ENCODE measurements around the gene TAGLN3.
"Not testable (repeated sequence)": the region's sequence is repeated elsewhere in the genome, so short reads cannot be mapped to it uniquely, and the experiment has no call there.

The TAGLN3 gene

GRCh38 chr3:112011376-112011940, 12.7 kb downstream of the TAGLN3 start:
- DNase-seq, result no peak

DNA sequence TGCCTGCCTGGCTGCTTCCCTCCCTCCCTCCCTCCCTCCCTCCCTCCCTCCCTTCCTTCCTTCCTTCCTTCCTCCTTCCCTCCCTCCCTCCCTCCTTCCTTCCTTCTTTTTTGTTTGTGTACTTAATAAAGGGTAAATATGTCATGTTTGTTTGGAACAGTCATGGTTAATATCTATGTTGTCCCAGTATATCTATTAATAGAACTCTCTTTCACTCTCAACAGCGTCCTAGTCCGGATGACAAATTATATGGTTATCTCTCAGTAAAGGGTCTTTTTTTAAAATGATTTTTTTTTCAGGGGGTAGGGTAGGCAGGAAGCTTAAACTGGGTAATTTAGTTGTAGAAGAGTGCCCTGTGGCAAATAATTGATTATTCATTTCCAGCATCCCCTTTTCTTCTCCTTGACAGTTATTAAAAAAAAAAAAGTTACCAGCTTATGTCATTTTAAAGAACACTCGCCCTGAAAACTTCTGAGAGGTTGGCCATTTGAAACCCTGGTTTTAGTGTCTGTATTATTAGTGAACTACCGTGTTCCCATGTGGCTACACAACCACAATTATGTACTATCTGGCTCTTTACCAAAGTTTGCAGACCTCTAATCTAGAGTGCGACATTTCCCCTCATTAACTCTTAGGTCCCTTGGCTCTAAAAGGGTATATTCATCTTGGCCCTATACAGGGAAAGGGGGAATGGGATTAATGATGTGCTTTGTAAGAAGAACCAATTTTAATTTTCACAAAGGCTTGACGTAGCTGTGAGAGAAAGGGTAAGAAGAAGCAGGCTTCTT, 13.7 kb downstream of the TAGLN3 start:
- DNase-seq, result no peak

GRCh38 chr3:112013058-112013783, 14.5 kb downstream of the TAGLN3 start:
- peak; percentile 80 for DNase-seq

GRCh38 chr3:112013784-112014143, 15.0 kb downstream of the TAGLN3 start:
- no peak for DNase-seq

DNA sequence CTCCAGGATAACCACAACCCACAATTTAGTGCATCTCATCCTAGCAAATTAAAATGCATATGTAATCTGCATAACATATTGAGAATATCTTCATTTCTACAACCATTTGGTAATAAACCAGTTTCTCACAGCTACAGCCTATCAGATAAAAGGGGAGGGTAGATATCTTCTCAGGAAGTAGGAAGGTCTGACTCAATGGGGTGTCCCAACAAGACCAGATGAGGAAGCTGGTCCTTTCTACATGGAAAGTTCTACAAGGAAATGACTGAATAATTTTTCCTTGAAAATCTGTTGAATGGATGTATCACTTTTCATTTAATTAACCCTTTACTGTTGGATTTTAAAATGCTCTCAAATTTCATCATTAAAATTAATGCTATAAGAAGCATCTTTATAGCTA, 18.4 kb downstream of the TAGLN3 start:
- no peak for DNase-seq

GRCh38 chr3:112018712-112019111, 20.0 kb downstream of the TAGLN3 start:
- DNase-seq, result no peak

DNA sequence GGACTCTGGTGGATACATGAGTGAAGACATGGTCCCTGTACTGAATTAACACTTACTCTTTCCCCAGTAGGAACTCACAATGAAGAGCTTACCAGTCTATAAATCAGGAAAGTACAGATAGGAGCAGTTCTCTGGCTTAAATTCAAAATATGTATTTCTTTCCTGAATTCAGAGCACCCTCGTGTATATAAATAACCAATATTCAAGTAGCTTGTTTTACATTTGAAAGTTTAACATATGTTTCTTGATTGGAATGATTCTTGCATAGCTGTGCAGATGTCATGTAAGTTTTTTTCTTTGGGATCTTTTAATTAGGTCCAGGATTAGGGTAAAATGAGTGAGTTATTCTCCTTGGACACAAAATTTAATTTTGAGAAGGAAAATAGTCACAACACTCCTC, 21.0 kb downstream of the TAGLN3 start:
- DNase-seq, result no peak

DNA sequence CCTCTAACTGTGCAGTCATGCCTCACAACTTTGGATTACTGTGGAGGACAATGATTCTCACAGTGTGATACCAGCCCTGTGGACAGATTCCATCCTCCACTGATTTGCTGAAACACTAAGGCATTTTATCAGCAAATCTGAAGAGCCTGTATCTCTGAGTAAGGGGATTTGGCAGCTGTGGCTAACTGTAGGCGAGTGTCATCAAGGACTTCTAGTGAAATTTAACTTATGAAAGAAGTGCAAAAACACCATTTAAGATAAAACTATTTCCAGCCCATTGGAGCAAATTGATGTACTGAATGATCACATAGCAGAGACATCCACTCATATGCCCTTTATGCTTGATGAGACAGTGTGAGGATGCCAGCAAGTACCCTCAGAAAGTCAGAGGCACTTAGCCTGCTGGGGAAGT, 22.0 kb downstream of the TAGLN3 start:
- peak; percentile 64 for DNase-seq

GRCh38 chr3:112027142-112027541, 28.4 kb downstream of the TAGLN3 start:
- no peak for DNase-seq

- DNase-seq, result no peak
These were observed 29.1 kb downstream of the TAGLN3 start for GRCh38 chr3:112027826-112028225.

- DNase-seq, result no peak
These were observed 32.2 kb downstream of the TAGLN3 start for GRCh38 chr3:112030901-112031300.

GRCh38 chr3:112032098-112032731, 33.5 kb downstream of the TAGLN3 start:
- no peak for DNase-seq

DNA sequence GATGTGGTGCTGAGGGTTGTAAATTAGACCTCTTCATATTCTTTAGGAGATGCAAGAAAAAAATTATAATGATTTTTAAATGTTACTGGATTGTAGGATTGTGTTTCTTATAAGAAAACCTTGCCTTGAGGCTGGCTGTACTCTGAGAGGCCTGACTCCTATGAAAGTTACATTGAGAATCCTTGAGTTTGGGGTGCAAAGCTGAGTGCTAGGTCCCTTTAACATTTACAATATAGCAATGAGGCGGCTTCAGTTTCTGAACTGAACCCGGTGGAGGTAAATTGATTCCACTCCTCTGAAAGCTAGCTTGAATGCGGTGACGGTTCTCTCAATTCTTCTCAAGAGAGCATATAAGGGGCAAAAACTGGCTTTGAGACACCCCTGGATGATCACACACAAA, 35.7 kb downstream of the TAGLN3 start, which contains the start of gene TMPRSS7:
Gene TMPRSS7 (plus strand): TSS at position 301 of the 400 bp plus-strand sequence. CDS start 110 bp downstream, outside the sequence.
- DNase-seq, result no peak

- no peak for DNase-seq
These were observed 36.5 kb downstream of the TAGLN3 start for GRCh38 chr3:112035241-112035640.

DNA sequence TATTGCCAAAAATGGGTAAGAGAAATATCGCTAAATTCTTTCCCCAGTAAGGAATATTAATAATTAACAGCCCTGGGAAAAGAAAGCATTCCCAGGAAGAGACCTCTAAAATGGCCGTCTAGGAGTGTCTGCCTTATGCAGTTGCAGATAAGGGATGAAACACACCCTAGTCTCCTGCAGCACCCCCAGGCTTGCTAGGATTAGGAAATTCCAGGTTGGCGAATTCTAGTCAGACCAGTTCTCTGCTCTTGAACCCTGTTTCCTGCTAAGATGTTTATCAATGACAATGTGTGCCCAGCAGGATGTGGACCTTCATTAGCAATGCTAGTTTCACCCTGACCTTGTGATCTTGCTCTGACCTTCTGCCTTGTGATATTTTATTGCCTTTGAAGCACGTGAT, 38.5 kb downstream of the TAGLN3 start:
- DNase-seq, result not testable (repeated sequence)

GRCh38 chr3:112038863-112039262, 40.1 kb downstream of the TAGLN3 start:
- DNase-seq, result no peak

- no peak for DNase-seq
These were observed 42.6 kb downstream of the TAGLN3 start for GRCh38 chr3:112041321-112041720.

GRCh38 chr3:112042842-112043280, 44.1 kb downstream of the TAGLN3 start:
- DNase-seq, result no peak

DNA sequence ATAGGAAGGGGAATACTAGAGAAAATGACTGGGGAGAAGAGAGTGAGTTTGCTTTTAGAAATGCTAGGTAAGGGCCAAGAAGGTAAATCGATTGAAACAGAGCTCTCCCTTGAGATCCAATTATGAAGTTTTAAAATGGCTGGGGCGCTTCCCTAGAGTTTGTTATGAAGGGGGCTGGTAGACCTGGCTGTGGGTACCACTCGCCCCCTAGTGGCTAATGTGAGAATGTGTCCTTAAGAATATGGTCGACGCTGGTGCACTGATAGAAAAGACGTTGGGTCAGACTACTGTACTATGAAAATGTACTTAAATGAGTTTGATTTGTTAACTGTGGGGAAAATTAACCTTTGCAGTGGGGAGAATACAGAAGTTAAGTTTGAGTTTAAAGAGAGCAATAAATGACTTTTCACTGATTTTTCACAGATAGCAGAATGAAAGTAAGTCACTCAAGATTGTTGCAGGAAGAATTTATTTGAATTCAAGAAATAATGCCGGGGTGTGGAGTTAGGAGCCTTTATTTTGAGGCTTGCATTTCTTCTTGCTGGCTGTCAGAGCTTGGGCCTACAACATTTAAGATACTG, 45.0 kb downstream of the TAGLN3 start:
- peak; percentile 58 for DNase-seq

DNA sequence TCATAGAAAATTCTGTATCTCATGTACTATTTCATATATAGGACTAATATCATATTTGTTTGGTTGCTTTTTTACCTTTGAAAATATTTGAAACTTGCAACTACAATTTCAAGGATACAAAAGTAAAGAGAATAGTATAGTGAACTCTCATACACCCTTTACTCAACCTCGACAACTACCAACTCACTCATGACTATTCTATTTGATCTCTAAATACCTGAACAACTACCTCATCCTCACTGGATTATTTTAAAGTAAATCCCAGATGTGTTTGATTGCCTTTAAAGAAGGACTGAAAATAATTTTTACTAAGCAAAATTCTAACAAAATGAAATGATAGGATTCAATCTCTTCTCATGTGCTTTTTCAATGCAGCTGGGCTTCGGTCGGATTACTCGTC, 47.9 kb downstream of the TAGLN3 start:
- DNase-seq, result no peak

DNA sequence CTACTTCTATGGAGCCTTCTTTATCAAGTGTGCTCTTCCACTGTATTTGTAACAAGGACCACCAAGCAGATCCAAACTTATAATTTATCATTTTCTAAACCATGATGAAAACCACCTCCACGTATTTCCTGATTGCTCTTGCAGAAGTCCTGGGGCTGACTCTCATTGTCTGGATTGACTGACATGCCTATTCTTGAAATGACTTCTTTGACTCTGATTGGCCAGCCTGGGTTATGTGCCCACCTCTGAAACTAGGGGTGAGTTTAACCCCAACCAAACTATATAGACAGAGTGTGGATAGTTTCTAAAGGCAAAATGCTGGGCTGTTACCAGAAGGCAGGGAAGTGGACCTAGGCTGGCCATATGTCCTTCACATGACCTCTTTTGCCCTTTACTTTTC, 48.5 kb downstream of the TAGLN3 start:
- no peak for DNase-seq

DNA sequence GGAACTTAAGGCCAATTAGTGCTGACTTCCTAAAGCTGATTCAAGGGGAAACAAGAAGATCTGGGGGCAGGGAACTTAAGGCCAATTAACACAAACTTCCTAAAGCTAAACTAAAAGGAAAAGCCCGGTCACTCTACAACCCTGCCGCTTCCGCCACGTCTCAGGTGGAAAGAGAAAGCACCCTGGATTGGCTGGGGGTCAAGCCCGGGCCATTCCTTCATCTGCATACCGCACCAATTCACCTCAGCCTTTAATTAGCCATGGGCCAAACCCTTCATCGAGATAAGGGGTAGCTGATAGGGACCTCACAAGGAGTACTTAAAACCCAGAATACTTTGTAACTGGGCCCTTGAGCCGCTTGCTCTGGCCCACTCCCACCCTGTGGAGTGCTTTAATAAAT, 50.2 kb downstream of the TAGLN3 start:
- DNase-seq, result peak; percentile 56

- no peak for DNase-seq
These were observed 54.5 kb downstream of the TAGLN3 start for GRCh38 chr3:112053229-112053628.

All from islet precursor cell (in vitro differentiated cells).